Right kidney (tissue), 9 donors: Measurements from ENCODE around the gene RASSF7.
"Not testable (repeated sequence)": the region's sequence is repeated elsewhere in the genome, so short reads cannot be mapped to it uniquely, and the experiment has no call there.

Experiments
- DNase-seq: peaks from one replicate; pipeline ENCODE4 v3.0.0-alpha.2; 2016
- long read RNA-seq, 8 donors: transcript quantifications; one replicate each; lab custom pipeline, GENCODE V29; 2026

RASSF7 gene
- long read RNA-seq, donor 1, transcript RASSF7-201 (4 exons, 1,731 nt), result major isoform, 36 of 108 reads
- long read RNA-seq, donor 1, partial matches to known transcripts, result 62 of 108 reads
- long read RNA-seq, donor 1, other reads (novel, unspliced or antisense), result 5 of 108 reads
- long read RNA-seq, donor 2, transcript RASSF7-201 (4 exons, 1,731 nt), result major isoform, 14 of 53 reads
- long read RNA-seq, donor 2, partial matches to known transcripts, result 36 of 53 reads
- long read RNA-seq, donor 2, other reads (novel, unspliced or antisense), result 0 of 53 reads
- long read RNA-seq, donor 3, transcript RASSF7-201 (4 exons, 1,731 nt), result major isoform, 11 of 11 reads
- long read RNA-seq, donor 3, partial matches to known transcripts, result 0 of 11 reads
- long read RNA-seq, donor 3, other reads (novel, unspliced or antisense), result 0 of 11 reads
- long read RNA-seq, donor 4, transcript RASSF7-201 (4 exons, 1,731 nt), result major isoform, 22 of 42 reads
- long read RNA-seq, donor 4, partial matches to known transcripts, result 15 of 42 reads
- long read RNA-seq, donor 4, other reads (novel, unspliced or antisense), result 5 of 42 reads
- long read RNA-seq, donor 5, transcript RASSF7-201 (4 exons, 1,731 nt), result major isoform, 28 of 36 reads
- long read RNA-seq, donor 5, partial matches to known transcripts, result 7 of 36 reads
- long read RNA-seq, donor 5, other reads (novel, unspliced or antisense), result 0 of 36 reads
- long read RNA-seq, donor 6, transcript RASSF7-201 (4 exons, 1,731 nt), result major isoform, 29 of 54 reads
- long read RNA-seq, donor 6, partial matches to known transcripts, result 17 of 54 reads
- long read RNA-seq, donor 6, other reads (novel, unspliced or antisense), result 5 of 54 reads
- long read RNA-seq, donor 7, transcript RASSF7-201 (4 exons, 1,731 nt), result major isoform, 31 of 69 reads
- long read RNA-seq, donor 7, partial matches to known transcripts, result 36 of 69 reads
- long read RNA-seq, donor 7, other reads (novel, unspliced or antisense), result 0 of 69 reads
- long read RNA-seq, donor 8, transcript RASSF7-201 (4 exons, 1,731 nt), result major isoform, 22 of 41 reads
- long read RNA-seq, donor 8, partial matches to known transcripts, result 12 of 41 reads
- long read RNA-seq, donor 8, other reads (novel, unspliced or antisense), result 6 of 41 reads

GRCh38 chr11:560305-561147 lies at the start of gene RASSF7, which contains the start of gene LMNTD2:
RASSF7 (plus strand) TSS chr11:560970; CDS start chr11:561769, 799 bp downstream.
LMNTD2 (minus strand) TSS chr11:560738; CDS start chr11:560716, 22 bp downstream.
- DNase-seq, result peak; percentile 89

- no peak for DNase-seq
These were observed 47.8 kb upstream of the RASSF7 start for GRCh38 chr11:512761-513595.

GRCh38 chr11:514606-515005 lies 46.2 kb upstream of the RASSF7 start:
- no peak for DNase-seq

DNA sequence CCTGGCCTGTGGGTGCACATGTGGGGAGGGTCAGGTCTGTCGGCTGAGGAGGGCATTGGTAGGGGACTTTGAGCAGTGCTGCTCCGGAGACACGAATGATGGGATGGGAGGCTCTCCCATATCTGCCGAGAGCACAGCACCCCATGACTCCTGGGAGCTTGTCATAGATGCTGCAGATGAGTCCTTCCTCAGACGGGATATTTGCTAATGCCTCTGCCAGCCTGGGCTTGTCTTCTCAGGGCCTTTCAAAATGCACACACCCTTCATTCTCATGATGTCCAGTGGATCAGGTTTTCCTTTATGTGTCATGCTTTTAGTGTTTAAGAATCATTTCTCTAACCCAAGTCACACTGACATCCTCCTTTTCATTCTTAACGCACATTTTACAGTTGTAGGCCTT lies 45.6 kb upstream of the RASSF7 start:
- no peak for DNase-seq

- no peak for DNase-seq
These were observed 44.4 kb upstream of the RASSF7 start for GRCh38 chr11:516400-516799.

- DNase-seq, result not testable (repeated sequence)
These were observed 43.7 kb upstream of the RASSF7 start for GRCh38 chr11:516918-517685.

GRCh38 chr11:518463-519202 lies 42.1 kb upstream of the RASSF7 start:
- peak; percentile 95 for DNase-seq

DNA sequence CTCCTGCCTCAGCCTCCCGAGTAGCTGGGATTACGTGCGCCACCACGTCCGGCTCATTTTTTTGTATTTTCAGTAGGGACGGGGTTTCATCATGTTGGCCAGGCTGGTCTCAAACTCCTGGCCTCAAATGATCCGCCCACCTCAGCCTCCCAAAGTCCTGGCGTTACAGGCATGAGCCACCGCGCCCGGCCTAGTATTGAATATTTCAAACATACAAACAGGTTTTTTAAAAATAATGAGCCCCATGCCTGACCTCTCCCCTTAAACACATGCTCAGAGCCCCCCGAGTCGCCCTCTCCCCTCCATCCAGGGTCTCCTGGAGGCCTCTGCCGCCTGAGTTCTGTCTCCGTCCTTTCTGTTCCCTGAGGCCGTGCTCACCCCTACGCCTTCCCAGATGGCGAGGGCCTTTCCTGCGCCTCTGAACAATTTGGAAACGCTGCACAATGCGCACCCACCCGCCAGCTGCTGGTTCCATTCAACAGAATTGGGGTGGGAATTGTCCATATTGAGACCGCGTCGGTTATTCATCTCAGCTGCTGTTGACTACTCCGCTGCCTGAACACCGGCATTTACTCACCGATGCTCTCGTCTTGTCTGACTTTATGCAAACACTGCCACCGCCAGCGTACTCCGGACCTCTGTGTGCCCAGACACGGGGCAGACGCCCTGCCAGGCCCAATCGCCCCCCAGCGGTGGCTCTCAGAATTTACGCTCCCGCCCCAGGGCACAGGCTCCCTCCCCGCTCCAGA lies 40.2 kb upstream of the RASSF7 start:
- DNase-seq, result no peak

- no peak for DNase-seq
These were observed 39.5 kb upstream of the RASSF7 start for GRCh38 chr11:521177-521688.

DNA sequence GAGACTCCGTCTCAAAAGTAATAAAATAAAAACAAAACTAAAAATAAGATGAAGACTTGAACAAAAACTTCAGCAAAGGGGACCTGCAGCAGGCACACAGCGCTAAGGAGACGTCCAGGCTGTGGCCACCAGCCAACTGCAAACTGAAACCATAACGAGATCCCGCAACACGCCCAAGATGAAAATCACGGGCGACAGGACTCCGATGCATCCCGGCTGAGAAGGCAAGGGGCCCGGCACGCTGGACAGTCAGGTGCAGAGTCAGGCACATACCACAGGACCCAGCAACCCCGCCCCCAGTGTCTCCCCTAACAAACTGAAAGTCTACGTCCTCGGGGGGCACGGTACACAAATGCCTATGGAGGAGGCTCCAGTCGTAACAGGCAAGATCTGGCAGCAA lies 34.6 kb upstream of the RASSF7 start:
- no peak for DNase-seq

- no peak for DNase-seq
These were observed 32.5 kb upstream of the RASSF7 start for GRCh38 chr11:528166-528814.

DNA sequence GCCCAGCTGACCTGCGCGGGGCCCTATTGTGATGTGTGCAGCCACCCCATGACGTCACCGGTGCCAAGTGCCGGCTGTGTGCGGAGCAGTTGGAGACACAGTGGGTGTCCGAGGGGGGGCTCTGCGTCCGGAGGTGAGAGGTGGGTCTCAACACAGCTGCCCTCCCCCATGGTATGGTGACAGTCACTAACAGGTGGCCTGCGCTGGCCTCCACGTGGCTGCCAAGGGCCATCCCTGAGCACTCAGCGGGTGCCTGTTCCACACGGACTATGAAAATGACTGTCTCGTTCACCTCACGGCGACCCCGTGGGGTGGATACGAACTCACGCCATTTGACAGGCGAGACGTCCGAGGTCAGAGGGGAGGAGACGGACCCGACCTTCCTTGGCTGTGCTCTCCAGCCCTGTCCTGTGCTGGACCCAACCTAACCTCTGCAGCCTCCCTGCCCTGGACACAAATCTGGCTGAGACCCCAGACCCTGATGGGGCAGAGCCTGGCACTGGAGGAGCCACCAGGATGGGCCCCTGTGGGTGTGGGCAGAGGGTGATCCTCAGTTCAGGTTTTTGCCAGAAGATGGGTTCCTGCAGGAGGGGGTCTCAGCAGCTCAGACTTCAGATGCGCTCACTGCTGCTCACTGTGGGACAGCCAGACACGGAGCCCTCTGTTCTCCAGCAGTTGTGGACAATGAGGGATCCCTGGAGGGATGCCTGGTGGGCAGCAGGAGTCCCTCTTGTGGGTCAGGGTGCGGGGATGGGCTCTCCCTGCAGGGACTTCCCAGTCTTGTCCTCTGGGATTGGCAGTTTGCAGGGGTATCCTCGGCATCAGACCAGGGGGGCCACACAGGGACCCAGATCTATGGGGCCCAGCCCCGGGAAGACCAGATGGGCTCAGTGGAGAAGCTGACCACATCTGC lies 31.7 kb upstream of the RASSF7 start:
- no peak for DNase-seq

DNA sequence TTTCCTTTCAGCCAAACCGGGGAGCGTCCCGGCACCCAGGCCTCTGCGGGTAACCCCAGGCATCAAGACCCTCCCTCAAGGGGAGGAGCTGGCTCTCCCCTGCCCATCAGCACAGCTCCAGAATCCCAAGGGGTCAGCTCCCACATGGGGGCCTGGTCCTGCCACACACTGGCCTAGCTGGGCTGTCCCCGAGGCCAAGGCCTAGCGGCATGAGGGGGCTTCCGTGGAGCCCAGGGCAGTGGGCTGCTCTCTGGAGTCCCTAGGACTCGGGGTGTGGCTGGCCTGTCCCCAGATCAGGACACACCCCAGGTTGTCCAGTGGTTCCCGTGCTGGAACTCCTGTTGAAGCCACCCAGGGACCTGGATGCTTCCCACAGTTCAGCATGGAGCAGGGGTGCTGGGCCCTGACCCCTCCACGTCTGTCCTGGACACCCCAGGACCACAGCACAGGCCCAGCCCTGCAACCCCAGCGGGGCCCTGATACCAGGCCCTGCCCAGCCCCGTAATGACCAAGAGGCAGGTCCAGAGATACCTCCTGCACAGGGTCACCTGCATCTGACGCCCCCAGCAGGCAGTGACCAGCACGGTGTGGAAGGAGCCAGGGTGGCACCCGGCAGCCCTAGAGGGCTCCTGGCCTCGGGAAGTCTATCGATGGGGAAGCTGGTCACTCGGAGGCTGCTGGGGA lies 30.9 kb upstream of the RASSF7 start:
- no peak for DNase-seq

- no peak for DNase-seq
These were observed 29.6 kb upstream of the RASSF7 start for GRCh38 chr11:530960-531831.
